HEK293T (cell line): Measurements from ENCODE around the gene SFPQ.

Source experiments
- BHLHE40 ChIP-seq: fragments of 450-650 bp; IDR thresholded peaks from 2 replicates; pipeline ENCODE4 v1.6.1; 2016; ENCODE audit warnings: mild to moderate bottlenecking, moderate library complexity, borderline replicate concordance
- CTBP1 ChIP-seq: fragments of 450-650 bp; IDR thresholded peaks from 2 replicates; pipeline ENCODE4 v1.6.1; 2016; ENCODE audit warnings: borderline replicate concordance
- FOXA1 ChIP-seq: fragments of 450-650 bp; IDR thresholded peaks from 2 replicates; pipeline ENCODE4 v1.6.1; 2016; ENCODE audit warnings: mild to moderate bottlenecking
- FOXK2 ChIP-seq: fragments of 450-650 bp; IDR thresholded peaks from 2 replicates; pipeline ENCODE4 v1.6.1; 2016; ENCODE audit warnings: mild to moderate bottlenecking
- FOXM1 ChIP-seq: fragments of 450-650 bp; IDR thresholded peaks from 2 replicates; pipeline ENCODE4 v1.6.1; 2017; ENCODE audit warnings: mild to moderate bottlenecking, borderline replicate concordance
- LEF1 ChIP-seq: fragments of 450-650 bp; IDR thresholded peaks from 2 replicates; pipeline ENCODE4 v1.6.1; 2017; ENCODE audit warnings: mild to moderate bottlenecking, borderline replicate concordance
- NFRKB ChIP-seq: fragments of 450-650 bp; IDR thresholded peaks from 2 replicates; pipeline ENCODE4 v1.6.1; 2016; ENCODE audit warnings: mild to moderate bottlenecking, moderate library complexity
- PKNOX1 ChIP-seq: fragments of 450-650 bp; IDR thresholded peaks from 2 replicates; pipeline ENCODE4 v1.6.1; 2016
- SP1 ChIP-seq: fragments of 450-650 bp; IDR thresholded peaks from 2 replicates; pipeline ENCODE4 v1.6.1; 2017
- SUZ12 ChIP-seq: fragments of 450-650 bp; IDR thresholded peaks from 2 replicates; pipeline ENCODE4 v1.6.1; 2016; ENCODE audit warnings: mild to moderate bottlenecking
- TARDBP ChIP-seq: fragments of 450-650 bp; IDR thresholded peaks from 2 replicates; pipeline ENCODE4 v1.6.1; 2016
- ZNF384 ChIP-seq: fragments of 450-650 bp; IDR thresholded peaks from 2 replicates; pipeline ENCODE4 v1.6.1; 2016

GRCh38 chr1:35215346-35215745, 22.4 kb upstream of the SFPQ start:
- no peak for TF ChIP-seq FOXM1
- TF ChIP-seq FOXK2 = no peak
- TF ChIP-seq FOXA1 = no peak
- TF ChIP-seq NFRKB = no peak
- TF ChIP-seq LEF1 = no peak
- TF ChIP-seq SP1 = no peak
- no peak for TF ChIP-seq BHLHE40
- TF ChIP-seq CTBP1 = no peak
- no peak for TF ChIP-seq ZNF384
- TF ChIP-seq SUZ12 = no peak
- TF ChIP-seq TARDBP = no peak
- TF ChIP-seq PKNOX1 = no peak
